ENCODE measurements around the gene FAT1.

The FAT1 gene

DNA sequence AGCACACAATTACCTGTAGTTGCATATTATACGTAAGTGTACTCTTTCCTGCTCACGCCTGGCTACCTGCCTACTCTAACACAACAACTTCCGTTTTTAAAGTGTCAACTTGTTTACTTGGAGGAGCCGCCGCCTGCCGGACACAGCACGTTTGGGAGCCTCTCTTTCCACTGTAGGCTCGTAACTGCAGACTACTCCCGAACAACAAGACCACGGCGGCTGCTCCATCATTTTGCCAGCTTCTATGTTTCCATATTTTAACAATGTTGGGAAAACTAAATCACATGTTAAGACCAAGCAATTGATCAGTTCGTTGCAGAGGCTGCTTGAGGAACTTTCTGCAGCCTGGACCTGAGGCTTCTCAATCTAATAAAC lies 169.1 kb downstream of the FAT1 start:
- no peak for DNase-seq

DNA sequence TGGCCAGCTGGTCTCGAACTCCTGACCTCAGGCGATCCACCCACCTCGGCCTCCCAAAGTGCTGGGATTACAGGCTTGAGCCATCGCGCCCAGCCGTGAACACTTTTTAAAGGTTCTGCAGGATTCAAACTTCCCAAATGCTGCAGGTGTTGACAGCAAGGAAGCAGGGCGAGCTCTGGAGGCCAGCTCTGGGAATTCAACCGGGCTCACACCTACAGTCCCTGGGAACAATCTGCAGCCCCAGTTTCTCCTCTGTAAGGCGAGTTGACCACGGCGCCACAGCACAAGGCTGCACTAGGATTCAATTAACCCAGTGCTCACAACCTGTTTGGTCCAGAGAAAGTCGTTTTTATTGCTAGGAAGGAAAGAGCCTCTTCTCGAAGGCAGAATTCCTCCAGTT lies 169.9 kb downstream of the FAT1 start:
- DNase-seq, result no peak

DNA sequence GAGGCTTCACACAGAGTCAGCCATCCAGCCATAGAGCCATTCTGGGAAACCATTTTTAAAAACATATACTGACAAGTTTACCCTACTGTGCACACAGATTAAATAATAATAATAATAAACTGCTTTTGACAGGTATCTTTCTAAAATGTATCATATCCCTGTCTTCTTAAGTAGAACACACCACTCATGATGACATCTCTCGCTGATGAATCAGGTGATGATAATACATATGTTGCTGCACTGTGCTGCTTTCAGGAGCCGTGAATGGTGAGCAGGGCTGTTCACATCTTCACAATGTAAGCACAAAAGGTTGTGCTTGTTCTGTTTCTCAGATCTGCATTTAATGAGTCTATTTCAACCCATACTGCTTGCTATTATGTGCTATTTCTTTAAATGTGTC lies 171.8 kb downstream of the FAT1 start:
- no peak for DNase-seq

DNA sequence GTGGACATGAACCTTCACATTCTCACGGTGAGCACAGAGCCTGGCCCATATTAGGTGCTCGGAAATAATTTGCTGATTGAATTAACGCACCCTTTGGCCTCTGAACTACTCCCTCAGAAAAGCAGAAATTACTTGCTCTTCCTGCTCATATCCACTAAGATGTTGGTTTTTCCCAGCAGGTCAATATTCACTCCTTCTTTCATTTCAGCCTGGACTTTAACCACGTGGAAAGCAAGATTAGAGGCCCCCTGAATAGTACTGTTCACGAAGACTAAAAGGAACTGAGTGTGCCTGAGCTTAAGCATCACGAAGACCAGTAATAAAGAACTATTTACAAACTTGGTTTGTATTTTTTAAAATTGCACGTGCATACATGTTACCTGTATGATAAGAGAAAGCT lies 178.2 kb downstream of the FAT1 start:
- no peak for DNase-seq

DNA sequence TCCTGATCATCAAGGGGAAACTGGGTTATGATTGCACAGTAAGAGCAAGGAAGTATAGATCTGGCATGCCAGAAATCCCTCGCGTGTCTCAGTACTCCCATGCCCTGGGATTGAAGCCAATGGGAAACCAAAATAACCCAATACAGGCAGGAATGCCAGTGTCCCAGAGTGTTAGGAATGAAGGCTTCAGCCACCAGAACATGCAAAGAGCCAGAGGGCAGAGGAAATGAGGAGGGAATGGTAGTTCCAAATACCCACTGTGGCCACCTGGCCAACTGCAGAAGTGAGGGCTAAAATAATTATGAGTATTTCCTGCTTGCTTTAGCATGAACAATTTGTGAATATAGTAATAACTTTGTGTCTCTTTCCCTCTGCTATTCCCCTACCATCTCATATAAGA lies 180.4 kb downstream of the FAT1 start:
- no peak for DNase-seq

DNA sequence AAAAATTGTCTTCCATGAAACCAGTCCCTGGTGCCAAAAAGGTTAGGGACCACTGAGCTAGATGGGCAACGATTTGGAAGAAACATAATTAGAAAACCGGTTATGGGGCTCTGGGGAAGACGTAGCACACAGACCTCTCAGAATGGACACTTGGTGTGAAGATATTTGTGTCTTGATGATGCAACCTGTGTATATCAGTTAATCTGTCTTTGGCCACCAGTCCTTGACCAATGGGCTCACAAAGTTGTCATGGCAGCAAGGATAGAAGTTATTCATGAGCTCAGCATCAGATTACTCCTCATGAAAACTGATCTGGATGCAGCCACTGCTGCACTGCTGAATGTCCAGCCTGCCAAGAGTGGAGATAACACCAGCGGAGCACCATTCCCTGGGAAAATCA lies 181.9 kb downstream of the FAT1 start:
- no peak for DNase-seq

DNA sequence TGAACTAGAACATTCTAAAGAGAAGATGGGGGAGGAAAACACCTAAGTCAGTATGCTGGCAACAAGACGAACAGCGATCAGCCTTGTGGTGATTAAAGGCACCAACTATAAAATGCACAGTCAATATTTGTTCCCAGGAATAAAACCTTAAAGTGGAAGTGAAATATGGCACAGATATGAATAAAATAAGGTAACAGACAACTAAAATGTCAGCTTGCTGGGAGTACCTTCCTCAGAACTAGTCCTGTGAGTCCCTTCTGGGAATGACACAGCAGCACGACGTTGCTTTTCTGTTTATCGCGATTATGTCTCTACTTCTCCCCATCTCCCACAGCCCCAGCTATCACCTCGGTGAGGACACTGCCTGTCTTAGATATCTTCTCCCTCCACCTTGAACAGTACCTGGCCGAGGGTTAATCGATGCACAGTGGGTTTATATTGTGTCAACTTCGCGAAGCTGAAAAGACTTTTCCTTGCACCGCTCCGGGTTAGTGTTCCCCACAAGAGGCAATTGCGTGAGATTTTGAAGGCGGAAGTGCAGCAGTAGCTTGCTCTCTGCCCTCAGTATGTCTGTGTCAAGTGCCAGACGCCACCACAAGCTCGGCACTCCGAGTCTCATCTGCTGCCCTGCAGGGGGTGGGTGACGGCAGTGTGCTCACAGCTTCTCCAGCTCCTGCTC lies 185.7 kb downstream of the FAT1 start:
- DNase-seq, result no peak
